IMR-90 (cell line): ENCODE data around the gene ITM2B.

Experiments used
- CEBPB ChIP-seq: IDR thresholded peaks from 2 replicates; pipeline ENCODE4 v1.6.1; 2012; ENCODE audit warnings: low read depth, low read length, improper control_type of control experiment
- CTCF ChIP-seq: conservative IDR thresholded peaks from 2 replicates; pipeline ENCODE4 v1.5.1; 2012; ENCODE audit warnings: mild to moderate bottlenecking, low read depth, low read length, improper control_type of control experiment
- FOS ChIP-seq: fragments of 150-350 bp; IDR thresholded peaks from 2 replicates; pipeline ENCODE4 v1.6.1; 2016; ENCODE audit warnings: low read depth, low read length
- MAFK ChIP-seq: IDR thresholded peaks from 2 replicates; pipeline ENCODE4 v1.6.1; 2012; ENCODE audit warnings: low read depth, low read length, improper control_type of control experiment
- MAZ ChIP-seq: IDR thresholded peaks from 2 replicates; pipeline ENCODE4 v1.6.1; 2012; ENCODE audit warnings: low read depth, mild to moderate bottlenecking, low read length, improper control_type of control experiment, moderate library complexity, borderline replicate concordance
- POLR2A ChIP-seq: IDR thresholded peaks from 2 replicates; pipeline ENCODE4 v1.6.1; 2012; ENCODE audit warnings: mild to moderate bottlenecking, low read depth, low read length

GRCh38 chr13:48246102-48246501 is 13.1 kb downstream of the ITM2B start:
- TF ChIP-seq CTCF (no peak), FOS (no peak), MAFK (no peak), MAZ (no peak), CEBPB (no peak), POLR2A (no peak)
